ENCODE measurements around the gene RFX1.

- no peak for TF ChIP-seq POLR2A (IDR thresholded peaks at IDR 0.05; ENCODE audit: low read depth)
- no peak for TF ChIP-seq CTCF (IDR thresholded peaks at IDR 0.05)
These were observed 26.9 kb downstream of the RFX1 start for GRCh38 chr19:13979244-13979615.

All from esophagus muscularis mucosa (tissue), 3 donors.